ENCODE data around the gene LSM12.
A peak's percentile ranks its signal among the peaks of the same experiment; 100 is the strongest.
"Not testable (repeated sequence)": the region's sequence is repeated elsewhere in the genome, so short reads cannot be mapped to it uniquely, and the experiment has no call there.

LSM12 gene

DNA sequence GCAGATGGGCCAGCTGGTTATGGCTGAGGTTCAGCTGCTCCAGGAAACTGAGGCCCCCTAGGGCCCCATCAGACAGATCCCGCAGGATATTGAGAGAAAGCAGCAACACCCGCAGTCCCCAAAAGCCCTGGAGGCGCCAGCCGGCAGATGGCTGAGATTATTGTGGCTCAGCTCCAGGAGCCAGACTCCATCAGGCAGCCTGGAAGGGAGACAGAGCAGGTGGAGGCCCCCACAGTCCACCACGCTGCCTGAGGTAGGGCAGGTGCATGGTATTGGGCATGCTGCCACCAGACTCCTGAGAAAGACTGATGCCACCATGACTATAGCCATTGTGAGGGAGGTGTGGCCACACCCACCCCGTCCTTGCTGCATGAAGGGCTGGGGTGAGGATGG lies 42.2 kb downstream of the LSM12 start:
- DNase-seq (ENCODE audit: low read depth), result no peak
- TF ChIP-seq, protein P1, sequence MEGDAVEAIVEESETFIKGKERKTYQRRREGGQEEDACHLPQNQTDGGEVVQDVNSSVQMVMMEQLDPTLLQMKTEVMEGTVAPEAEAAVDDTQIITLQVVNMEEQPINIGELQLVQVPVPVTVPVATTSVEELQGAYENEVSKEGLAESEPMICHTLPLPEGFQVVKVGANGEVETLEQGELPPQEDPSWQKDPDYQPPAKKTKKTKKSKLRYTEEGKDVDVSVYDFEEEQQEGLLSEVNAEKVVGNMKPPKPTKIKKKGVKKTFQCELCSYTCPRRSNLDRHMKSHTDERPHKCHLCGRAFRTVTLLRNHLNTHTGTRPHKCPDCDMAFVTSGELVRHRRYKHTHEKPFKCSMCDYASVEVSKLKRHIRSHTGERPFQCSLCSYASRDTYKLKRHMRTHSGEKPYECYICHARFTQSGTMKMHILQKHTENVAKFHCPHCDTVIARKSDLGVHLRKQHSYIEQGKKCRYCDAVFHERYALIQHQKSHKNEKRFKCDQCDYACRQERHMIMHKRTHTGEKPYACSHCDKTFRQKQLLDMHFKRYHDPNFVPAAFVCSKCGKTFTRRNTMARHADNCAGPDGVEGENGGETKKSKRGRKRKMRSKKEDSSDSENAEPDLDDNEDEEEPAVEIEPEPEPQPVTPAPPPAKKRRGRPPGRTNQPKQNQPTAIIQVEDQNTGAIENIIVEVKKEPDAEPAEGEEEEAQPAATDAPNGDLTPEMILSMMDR (IDR thresholded peaks at IDR 0.05; ENCODE audit: insufficient read depth, low read depth, low read length, missing control alignments), result no peak
- H3K4me3 ChIP-seq (ENCODE audit: low read depth, low read length), result no peak overlapping the region

DNA sequence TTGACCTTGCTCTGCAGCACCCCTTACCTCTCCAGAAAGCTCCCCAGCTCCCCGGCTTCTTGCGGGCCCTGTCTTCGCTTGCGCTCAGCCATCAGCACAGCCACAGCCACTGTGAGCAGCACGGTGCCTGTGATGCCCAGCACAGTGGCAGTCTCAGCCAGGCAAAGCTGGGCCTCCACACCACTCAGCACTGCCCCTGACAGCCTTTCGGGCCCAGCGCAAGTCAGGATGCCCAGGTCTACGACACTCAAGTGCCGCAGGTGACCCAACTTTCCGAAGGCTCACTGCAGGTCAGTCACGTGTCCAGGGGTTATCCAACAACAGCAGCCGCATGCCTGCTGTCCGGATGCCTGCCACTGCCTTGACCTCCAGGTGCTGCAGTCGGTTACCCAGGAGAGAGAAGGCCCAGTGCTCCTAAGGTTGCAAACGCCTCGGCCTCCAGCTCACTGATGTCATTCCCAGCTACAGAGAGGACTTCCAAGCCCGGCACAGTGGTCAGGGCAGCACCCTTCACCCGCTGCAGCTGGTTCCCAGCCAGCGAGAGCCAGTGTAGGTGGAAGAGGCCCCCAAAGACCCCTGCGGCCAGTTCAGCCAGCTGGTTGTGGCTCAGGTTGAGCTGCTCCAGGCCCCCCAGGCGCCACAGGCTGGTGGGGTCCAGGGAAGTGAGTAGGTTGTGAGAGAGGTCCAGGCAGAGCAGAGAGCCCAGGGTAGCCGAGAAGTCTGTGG lies 42.8 kb downstream of the LSM12 start:
- no peak overlapping the region for H3K4me3 ChIP-seq (ENCODE audit: low read depth, low read length)
- TF ChIP-seq, protein P1 (IDR thresholded peaks at IDR 0.05; ENCODE audit: insufficient read depth, low read depth, low read length, missing control alignments), result no peak
- no peak for DNase-seq (ENCODE audit: low read depth)

DNA sequence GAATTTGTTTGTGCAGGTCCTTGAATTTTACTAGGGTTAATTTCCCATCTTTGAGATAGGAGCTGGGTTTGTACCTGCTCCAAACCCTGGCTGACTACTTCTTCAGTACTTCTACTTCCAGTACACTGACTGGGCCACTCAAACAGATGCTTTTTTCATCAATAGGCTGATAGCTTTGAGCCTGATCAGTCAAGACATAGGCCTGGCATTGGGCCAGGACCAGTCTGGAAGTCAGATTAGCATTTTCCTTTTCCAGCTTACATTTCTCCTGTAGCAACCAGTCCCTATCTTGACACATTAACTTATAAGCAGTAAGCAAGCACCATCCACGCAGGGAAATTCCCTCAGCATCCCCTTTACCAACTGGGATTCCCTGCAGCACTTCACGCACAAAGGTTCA lies 44.2 kb downstream of the LSM12 start:
- H3K4me3 ChIP-seq (ENCODE audit: low read depth, low read length), result no peak overlapping the region
- DNase-seq (ENCODE audit: low read depth), result no peak
- TF ChIP-seq, protein P1 (IDR thresholded peaks at IDR 0.05; ENCODE audit: insufficient read depth, low read depth, low read length, missing control alignments), result no peak

DNA sequence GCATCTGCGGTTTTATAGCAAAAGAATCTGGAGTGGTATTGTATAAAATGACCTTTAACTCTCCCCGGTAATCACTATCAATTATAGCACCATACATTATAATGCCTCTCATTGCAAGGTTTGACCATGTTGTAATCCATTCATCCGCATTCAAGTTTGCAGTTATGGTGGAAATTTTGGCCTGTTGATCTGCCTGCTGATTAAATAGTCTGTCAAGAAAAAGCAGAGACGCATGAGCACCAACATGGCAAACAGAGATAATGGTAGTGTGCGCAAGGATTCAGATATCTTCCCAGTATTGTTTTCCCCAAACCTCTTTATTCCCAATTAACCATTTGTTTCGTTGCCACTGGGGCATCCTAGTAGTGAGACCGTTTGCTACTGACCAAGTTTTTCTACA lies 45.2 kb downstream of the LSM12 start:
- H3K4me3 ChIP-seq (ENCODE audit: low read depth, low read length), result not testable (repeated sequence)

DNA sequence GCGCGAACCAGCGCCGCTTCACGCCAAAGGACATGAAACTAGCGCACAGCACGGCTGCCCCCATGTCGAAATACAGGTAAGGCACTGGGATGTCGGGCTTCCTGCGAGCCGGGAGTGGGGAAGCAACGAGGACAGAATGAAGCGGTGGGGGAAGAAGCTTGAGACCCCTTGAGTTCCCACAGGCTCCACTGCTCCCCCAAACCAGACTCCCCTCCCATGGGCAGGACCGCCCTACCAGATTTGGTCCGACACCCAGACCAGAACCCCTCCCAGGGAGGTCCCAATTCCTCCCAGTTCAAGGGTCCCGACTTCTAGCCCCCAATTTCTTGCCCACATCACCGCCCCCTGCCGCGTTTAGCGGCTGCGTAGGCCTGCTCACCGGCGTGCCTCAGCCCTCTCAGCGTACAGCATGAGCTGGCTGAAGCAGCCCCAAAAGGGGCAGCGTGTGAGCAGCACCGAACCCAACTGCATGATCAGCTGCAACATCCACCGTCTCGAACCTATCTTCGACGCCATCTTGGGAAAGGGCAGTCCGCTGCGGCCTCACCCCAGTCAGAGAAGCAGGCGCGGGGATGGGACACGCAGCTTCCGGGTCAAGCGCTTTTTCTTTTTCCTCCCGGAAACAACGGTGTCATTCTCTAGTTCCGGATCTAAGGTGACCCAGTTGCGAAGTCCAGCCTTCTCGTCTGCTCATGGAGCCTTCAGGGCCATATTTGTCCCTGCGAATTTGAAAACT lies 51.9 kb downstream of the LSM12 start, which contains the start of gene TMEM101:
TMEM101 (minus strand) TSS at position 527 of the 736 bp plus-strand sequence; CDS start at position 516, 11 bp downstream.
- TF ChIP-seq, protein P1 (IDR thresholded peaks at IDR 0.05; ENCODE audit: insufficient read depth, low read depth, low read length, missing control alignments), result no peak

More for the DNA sequence above, 45.2 kb downstream of the LSM12 start:
- DNase-seq (ENCODE audit: low read depth), result not testable (repeated sequence)

DNA sequence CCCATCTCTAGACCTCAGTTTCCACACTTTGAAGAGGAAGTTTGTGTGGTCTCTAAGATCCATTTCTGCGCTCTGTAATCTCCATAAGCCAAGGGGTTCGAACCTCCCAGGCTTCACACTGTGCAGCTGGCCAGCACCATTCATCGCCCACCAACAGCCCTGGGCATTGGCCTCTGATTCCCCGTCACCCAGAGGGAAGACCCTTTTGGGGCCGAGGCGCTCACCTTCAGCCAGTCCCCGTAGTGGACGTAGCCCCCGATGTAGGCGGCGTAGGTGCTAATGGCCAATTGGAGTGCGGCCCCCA lies 52.4 kb downstream of the LSM12 start:
- peak overlapping the region; percentile 78 for H3K4me3 ChIP-seq (ENCODE audit: low read depth, low read length)
- DNase-seq (ENCODE audit: low read depth), result no peak
- TF ChIP-seq, protein P1 (IDR thresholded peaks at IDR 0.05; ENCODE audit: insufficient read depth, low read depth, low read length, missing control alignments), result no peak

More for the DNA sequence above, 51.9 kb downstream of the LSM12 start, which contains the start of gene TMEM101:
- DNase-seq (ENCODE audit: low read depth), result peak; percentile 97
- peak within 1 kb of the TSS; percentile 78 for H3K4me3 ChIP-seq (ENCODE audit: low read depth, low read length)

DNA sequence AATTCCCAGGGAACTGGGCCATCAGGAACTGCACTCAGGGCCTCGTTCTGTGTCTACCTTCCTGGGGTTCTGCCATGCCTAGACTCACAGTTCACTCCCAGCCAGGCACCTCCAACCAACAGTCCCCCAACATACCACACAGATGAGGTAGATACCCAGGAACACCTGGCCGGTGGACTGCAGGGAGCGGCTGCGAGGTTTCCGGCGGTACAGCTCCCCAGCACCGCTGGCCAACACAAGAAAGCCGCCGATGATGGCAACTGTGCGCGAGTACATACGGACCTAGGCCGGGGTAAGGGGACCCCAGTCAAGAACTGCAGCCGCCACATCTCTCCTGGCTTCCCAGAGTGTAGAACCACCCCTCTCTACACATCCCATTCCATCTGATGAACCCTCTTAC lies 53.6 kb downstream of the LSM12 start:
- DNase-seq (ENCODE audit: low read depth), result no peak
- TF ChIP-seq, protein P1 (IDR thresholded peaks at IDR 0.05; ENCODE audit: insufficient read depth, low read depth, low read length, missing control alignments), result no peak

More for the DNA sequence above, 53.6 kb downstream of the LSM12 start:
- H3K4me3 ChIP-seq (ENCODE audit: low read depth, low read length), result no peak overlapping the region
